ENCODE data around the gene RUSC1.
"Not testable (repeated sequence)": the region's sequence is repeated elsewhere in the genome, so short reads cannot be mapped to it uniquely, and the experiment has no call there.

DNA sequence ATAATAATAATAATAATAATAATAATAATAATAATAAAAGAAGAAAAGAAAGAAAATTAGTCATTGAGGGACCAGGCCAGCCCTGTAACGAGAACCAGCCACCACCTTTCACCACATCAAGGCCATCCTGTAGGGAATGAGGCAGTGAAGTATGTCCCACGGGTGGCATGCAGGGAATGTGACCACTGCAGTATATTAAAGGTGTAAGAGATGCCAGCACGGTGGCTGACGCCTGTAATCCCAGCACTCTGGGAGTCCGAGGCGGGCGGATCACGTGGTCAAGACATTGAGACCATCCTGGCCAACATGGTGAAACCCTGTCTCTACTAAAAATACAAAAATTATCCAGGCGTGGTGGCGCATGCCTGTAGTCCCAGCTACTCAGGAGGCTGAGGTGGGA lies 29.7 kb upstream of the RUSC1 start:
- TF ChIP-seq, protein P1, sequence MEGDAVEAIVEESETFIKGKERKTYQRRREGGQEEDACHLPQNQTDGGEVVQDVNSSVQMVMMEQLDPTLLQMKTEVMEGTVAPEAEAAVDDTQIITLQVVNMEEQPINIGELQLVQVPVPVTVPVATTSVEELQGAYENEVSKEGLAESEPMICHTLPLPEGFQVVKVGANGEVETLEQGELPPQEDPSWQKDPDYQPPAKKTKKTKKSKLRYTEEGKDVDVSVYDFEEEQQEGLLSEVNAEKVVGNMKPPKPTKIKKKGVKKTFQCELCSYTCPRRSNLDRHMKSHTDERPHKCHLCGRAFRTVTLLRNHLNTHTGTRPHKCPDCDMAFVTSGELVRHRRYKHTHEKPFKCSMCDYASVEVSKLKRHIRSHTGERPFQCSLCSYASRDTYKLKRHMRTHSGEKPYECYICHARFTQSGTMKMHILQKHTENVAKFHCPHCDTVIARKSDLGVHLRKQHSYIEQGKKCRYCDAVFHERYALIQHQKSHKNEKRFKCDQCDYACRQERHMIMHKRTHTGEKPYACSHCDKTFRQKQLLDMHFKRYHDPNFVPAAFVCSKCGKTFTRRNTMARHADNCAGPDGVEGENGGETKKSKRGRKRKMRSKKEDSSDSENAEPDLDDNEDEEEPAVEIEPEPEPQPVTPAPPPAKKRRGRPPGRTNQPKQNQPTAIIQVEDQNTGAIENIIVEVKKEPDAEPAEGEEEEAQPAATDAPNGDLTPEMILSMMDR (IDR thresholded peaks at IDR 0.05; ENCODE audit: control extremely low read depth in 1 of 3, insufficient read depth in 1 of 3, low read depth in 1 of 3, low read length in 3 of 3): not testable (repeated sequence)
- not testable (repeated sequence) for TF ChIP-seq POLR2A (IDR thresholded peaks at IDR 0.05; ENCODE audit: control extremely low read depth in 1 of 2, low read depth in 2 of 2, low read length in 2 of 2); CHD2 (IDR thresholded peaks at IDR 0.05; ENCODE audit: low read length); MAX (IDR thresholded peaks at IDR 0.05); POLR2AphosphoS5 (IDR thresholded peaks at IDR 0.05; ENCODE audit: low read depth, low read length); JUND (IDR thresholded peaks at IDR 0.05; ENCODE audit: low read length); ATF2 (IDR thresholded peaks at IDR 0.05; ENCODE audit: low read length); PHF8 (conservative IDR thresholded peaks at IDR 0.05; ENCODE audit: low read depth, low read length); EP300 (IDR thresholded peaks at IDR 0.05; ENCODE audit: borderline replicate concordance in 1 of 2, low read depth in 2 of 2, low read length in 2 of 2); EGR1 (IDR thresholded peaks at IDR 0.05; ENCODE audit: borderline replicate concordance, low read depth, low read length); YY1 (IDR thresholded peaks at IDR 0.05; ENCODE audit: low read depth, low read length); GABPA (IDR thresholded peaks at IDR 0.05; ENCODE audit: borderline replicate concordance, insufficient read depth, low read length)
- TF ChIP-seq, protein P2, sequence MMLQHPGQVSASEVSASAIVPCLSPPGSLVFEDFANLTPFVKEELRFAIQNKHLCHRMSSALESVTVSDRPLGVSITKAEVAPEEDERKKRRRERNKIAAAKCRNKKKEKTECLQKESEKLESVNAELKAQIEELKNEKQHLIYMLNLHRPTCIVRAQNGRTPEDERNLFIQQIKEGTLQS (IDR thresholded peaks at IDR 0.05; ENCODE audit: insufficient read depth, low read depth, low read length): not testable (repeated sequence)
